HepG2 (cell line): ENCODE measurements around the gene SNX27. TPM values are rescaled to one million over a fixed set of nuclear protein-coding genes. Genes with fewer than 3 reads are reported as not detected.

ENCODE experiments used
- HES4 ChIP-seq: sonication (generic); formaldehyde crosslinking; IDR thresholded peaks from 2 replicates; pipeline ENCODE4 v1.9.0; 2021; ENCODE audit warnings: mild to moderate bottlenecking, missing genetic modification reagents, borderline replicate concordance
- HNF1B ChIP-seq: sonication (generic); formaldehyde crosslinking; IDR thresholded peaks from 2 replicates; pipeline ENCODE4 v1.5.1; 2020; ENCODE audit warnings: mild to moderate bottlenecking, moderate library complexity, missing genetic modification reagents
- IRF1 ChIP-seq: sonication (generic); formaldehyde crosslinking; IDR thresholded peaks from 2 replicates; pipeline ENCODE4 v1.4.0; 2020; ENCODE audit warnings: low read depth, mild to moderate bottlenecking, missing genetic modification reagents
- KLF16 ChIP-seq, 2 experiments: sonication (generic) in 1 of 2; formaldehyde crosslinking in 1 of 2; IDR thresholded peaks; 2 replicates each; pipeline versions ENCODE4 v1.6.1 to v1.8.0; 2016 to 2023; ENCODE audit warnings: missing genetic modification reagents in 2 of 2, missing compliant biosample characterization in 1 of 2
- MATR3 ChIP-seq: sonication (generic); formaldehyde crosslinking; IDR thresholded peaks from 2 replicates; pipeline ENCODE4 v1.4.0; 2020; ENCODE audit warnings: missing genetic modification reagents
- MAZ ChIP-seq, 2 experiments: sonication (generic) in 1 of 2; formaldehyde crosslinking in 1 of 2; IDR thresholded peaks; 2 replicates each; pipeline versions ENCODE4 v1.5.0 to v1.6.1; 2012 to 2020; ENCODE audit warnings: low read depth in 2 of 2, mild to moderate bottlenecking in 2 of 2, borderline replicate concordance in 1 of 2, improper control_type of control experiment in 1 of 2, low read length in 1 of 2, missing genetic modification reagents in 1 of 2, moderate library complexity in 1 of 2
- NONO ChIP-seq, 2 experiments: fragments of 450-650 bp in 1 of 2; sonication (generic) in 1 of 2; formaldehyde crosslinking in 1 of 2; IDR thresholded peaks in 1 of 2; conservative IDR thresholded peaks in 1 of 2; 2 replicates each; pipeline versions ENCODE4 v1.6.1 to v1.8.0; 2017 to 2022; ENCODE audit warnings: mild to moderate bottlenecking in 1 of 2, missing genetic modification reagents in 1 of 2, moderate library complexity in 1 of 2
- NRL ChIP-seq: sonication (generic); formaldehyde crosslinking; IDR thresholded peaks from 2 replicates; pipeline ENCODE4 v1.5.0; 2020; ENCODE audit warnings: missing genetic modification reagents, mild to moderate bottlenecking, moderate library complexity, borderline replicate concordance
- POLR2G ChIP-seq: fragments of 200-400 bp; formaldehyde crosslinking; IDR thresholded peaks from 2 replicates; pipeline ENCODE4 v1.6.1; 2018; ENCODE audit warnings: mild to moderate bottlenecking, low read depth, low read length, moderate library complexity
- SIX1 ChIP-seq: sonication (generic); formaldehyde crosslinking; IDR thresholded peaks from 2 replicates; pipeline ENCODE4 v1.4.0; 2020; ENCODE audit warnings: missing genetic modification reagents, borderline replicate concordance
- TFAP4 ChIP-seq: sonication (generic); IDR thresholded peaks from 2 replicates; pipeline ENCODE4 v1.6.1; 2016; ENCODE audit warnings: low read depth, borderline replicate concordance
- UBTF ChIP-seq: sonication (generic); formaldehyde crosslinking; IDR thresholded peaks from 2 replicates; pipeline ENCODE4 v1.4.0; 2020; ENCODE audit warnings: mild to moderate bottlenecking, missing genetic modification reagents
- ZBTB46 ChIP-seq: sonication (generic); formaldehyde crosslinking; IDR thresholded peaks from 2 replicates; pipeline ENCODE4 v1.4.0; 2020; ENCODE audit warnings: mild to moderate bottlenecking, missing genetic modification reagents, borderline replicate concordance
- ZC3H13 ChIP-seq: sonication (generic); formaldehyde crosslinking; IDR thresholded peaks from 2 replicates; pipeline ENCODE4 v1.8.1; 2023; ENCODE audit warnings: mild to moderate bottlenecking, missing genetic modification reagents, moderate library complexity
- ZC3H4 ChIP-seq: sonication (generic); formaldehyde crosslinking; IDR thresholded peaks from 2 replicates; pipeline ENCODE4 v1.4.0; 2020; ENCODE audit warnings: missing genetic modification reagents, borderline replicate concordance
- ZNF343 ChIP-seq: sonication (generic); formaldehyde crosslinking; IDR thresholded peaks from 2 replicates; pipeline ENCODE4 v1.4.0; 2020; ENCODE audit warnings: mild to moderate bottlenecking, missing genetic modification reagents
- ZNF639 ChIP-seq: conservative IDR thresholded peaks from 2 replicates; pipeline ENCODE4 v1.6.1; 2018; ENCODE audit warnings: missing genetic modification reagents
- ZNF724P ChIP-seq: sonication (generic); formaldehyde crosslinking; IDR thresholded peaks from 2 replicates; pipeline ENCODE4 v1.8.0; 2022; ENCODE audit warnings: missing genetic modification reagents, borderline replicate concordance
- polyA plus RNA-seq, 8 experiments: library from polyadenylated mRNA; depleted of rRNA in 3 of 8; stranded (reverse) in 7 of 8; unstranded in 1 of 8; fragments of >200 nt; fragmentation: Illumina TruSeq in 4 of 8; extraction: Trizol in 4 of 8; gene quantifications; 2 replicates each; pipeline versions ENCODE4 v1.2.1 to v1.2.3, GENCODE V29; 2011 to 2016; ENCODE audit warnings: low read depth in 4 of 8, missing spikeins in 1 of 8, mixed read lengths in 1 of 8; ENCODE audit not compliant: insufficient read depth in 1 of 8
- total RNA-seq, 5 experiments: library from RNA; depleted of rRNA; stranded (reverse); fragments of >200 nt; fragmentation: Illumina TruSeq; extraction: Trizol; gene quantifications; 2 replicates each; pipeline ENCODE4 v1.2.3, GENCODE V29; 2016; ENCODE audit warnings: low read depth in 1 of 5

The SNX27 gene
- total and polyA plus RNA-seq, 2 of the 13 experiments (the other 11 are each of a cell fraction or from before 2014, with no cell fraction given), result 14.4 to 17.8 TPM

GRCh38 chr1:151611832-151612500, at the start of gene SNX27 (continued):
- TF ChIP-seq ZC3H13 (CRISPR knock-in tag) (peak; percentile 49; the same call in 1 of the 2 replicates), ZBTB46 (CRISPR knock-in tag) (no peak), HNF1B (CRISPR knock-in tag) (no peak), SIX1 (CRISPR knock-in tag) (peak; percentile 14; the same call in 1 of the 2 replicates), ZNF724P (peak; percentile 69; the same call in 1 of the 2 replicates), IRF1 (CRISPR knock-in tag) (no peak), ZNF343 (CRISPR knock-in tag) (peak; percentile 99), MATR3 (CRISPR knock-in tag) (no peak), NONO (IDR thresholded peaks at IDR 0.05) (no peak), NONO (CRISPR knock-in tag; conservative IDR thresholded peaks at IDR 0.05) (peak; percentile 68; the same call in 1 of the 2 replicates), TFAP4 (no peak), ZNF639 (CRISPR knock-in tag) (peak; percentile 45; the same call in 1 of the 2 replicates), KLF16 (CRISPR knock-in tag; IDR thresholded peaks at IDR 0.05) (peak in 1 of 2 experiments; percentile 39; a peak in 1 of 4 replicates), ZC3H4 (no peak), UBTF (CRISPR knock-in tag) (peak; percentile 71; the same call in 1 of the 2 replicates), NRL (CRISPR knock-in tag) (no peak), POLR2G (peak; percentile 74), MAZ (IDR thresholded peaks at IDR 0.05; ENCODE audit: borderline replicate concordance, low read depth, low read length) (0 out of 2 replicates have a peak, but pooled peaks have one; percentile 13), MAZ (CRISPR knock-in tag; IDR thresholded peaks at IDR 0.05; ENCODE audit: low read depth) (peak; percentile 69; the same call in 1 of the 2 replicates), HES4 (CRISPR knock-in tag) (peak; percentile 89)
